ENCODE data around the gene ZBTB40.

Gene ZBTB40, protein sequence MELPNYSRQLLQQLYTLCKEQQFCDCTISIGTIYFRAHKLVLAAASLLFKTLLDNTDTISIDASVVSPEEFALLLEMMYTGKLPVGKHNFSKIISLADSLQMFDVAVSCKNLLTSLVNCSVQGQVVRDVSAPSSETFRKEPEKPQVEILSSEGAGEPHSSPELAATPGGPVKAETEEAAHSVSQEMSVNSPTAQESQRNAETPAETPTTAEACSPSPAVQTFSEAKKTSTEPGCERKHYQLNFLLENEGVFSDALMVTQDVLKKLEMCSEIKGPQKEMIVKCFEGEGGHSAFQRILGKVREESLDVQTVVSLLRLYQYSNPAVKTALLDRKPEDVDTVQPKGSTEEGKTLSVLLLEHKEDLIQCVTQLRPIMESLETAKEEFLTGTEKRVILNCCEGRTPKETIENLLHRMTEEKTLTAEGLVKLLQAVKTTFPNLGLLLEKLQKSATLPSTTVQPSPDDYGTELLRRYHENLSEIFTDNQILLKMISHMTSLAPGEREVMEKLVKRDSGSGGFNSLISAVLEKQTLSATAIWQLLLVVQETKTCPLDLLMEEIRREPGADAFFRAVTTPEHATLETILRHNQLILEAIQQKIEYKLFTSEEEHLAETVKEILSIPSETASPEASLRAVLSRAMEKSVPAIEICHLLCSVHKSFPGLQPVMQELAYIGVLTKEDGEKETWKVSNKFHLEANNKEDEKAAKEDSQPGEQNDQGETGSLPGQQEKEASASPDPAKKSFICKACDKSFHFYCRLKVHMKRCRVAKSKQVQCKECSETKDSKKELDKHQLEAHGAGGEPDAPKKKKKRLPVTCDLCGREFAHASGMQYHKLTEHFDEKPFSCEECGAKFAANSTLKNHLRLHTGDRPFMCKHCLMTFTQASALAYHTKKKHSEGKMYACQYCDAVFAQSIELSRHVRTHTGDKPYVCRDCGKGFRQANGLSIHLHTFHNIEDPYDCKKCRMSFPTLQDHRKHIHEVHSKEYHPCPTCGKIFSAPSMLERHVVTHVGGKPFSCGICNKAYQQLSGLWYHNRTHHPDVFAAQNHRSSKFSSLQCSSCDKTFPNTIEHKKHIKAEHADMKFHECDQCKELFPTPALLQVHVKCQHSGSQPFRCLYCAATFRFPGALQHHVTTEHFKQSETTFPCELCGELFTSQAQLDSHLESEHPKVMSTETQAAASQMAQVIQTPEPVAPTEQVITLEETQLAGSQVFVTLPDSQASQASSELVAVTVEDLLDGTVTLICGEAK

DNA sequence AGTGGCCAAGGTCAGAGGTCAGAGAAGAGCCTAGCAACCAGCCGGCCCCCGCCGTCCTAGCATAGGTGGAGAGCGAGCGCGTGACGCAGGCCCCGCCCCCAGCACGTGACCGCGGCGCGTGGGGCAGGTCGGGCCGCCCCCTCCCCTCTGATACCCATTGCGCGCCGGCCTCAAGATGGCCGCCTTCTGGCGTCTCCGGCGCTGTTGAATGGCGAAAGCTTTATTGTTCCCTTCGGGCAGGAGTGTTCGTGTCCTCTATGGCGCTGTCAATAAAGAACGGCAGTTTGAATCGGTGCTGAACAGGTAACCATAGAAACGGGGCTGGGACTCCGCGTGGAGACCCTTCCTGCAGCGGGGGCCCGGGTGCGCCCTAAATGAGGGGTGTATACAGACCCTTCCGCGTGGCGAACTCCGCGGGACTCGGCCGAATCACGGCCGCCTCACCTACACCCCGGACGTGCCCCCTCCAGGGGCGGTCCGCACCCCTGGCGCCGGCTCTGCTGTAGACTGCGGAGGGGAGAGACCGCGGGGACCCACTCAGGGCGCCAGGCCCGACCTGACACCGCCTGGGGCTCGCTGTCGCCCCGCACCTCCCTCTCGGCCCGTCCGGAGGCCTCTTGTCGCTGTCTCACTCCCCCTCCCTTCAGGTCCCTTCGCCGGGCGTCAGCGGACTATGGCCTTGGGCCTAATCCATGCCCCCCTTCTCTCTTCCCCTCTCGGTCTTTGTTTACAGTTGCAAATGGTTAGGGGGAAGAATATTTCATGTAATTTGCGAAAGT is at the start of gene ZBTB40:
ZBTB40 (plus strand) TSS at position 150 of the 779 bp plus-strand sequence. CDS start 38,098 bp downstream, outside the sequence.
- DNase-seq (ENCODE audit: low read depth) = peak; percentile 95

GRCh38 chr1:22402356-22403053 is 49.1 kb upstream of the ZBTB40 start:
- no peak for DNase-seq (ENCODE audit: low read depth)

DNA sequence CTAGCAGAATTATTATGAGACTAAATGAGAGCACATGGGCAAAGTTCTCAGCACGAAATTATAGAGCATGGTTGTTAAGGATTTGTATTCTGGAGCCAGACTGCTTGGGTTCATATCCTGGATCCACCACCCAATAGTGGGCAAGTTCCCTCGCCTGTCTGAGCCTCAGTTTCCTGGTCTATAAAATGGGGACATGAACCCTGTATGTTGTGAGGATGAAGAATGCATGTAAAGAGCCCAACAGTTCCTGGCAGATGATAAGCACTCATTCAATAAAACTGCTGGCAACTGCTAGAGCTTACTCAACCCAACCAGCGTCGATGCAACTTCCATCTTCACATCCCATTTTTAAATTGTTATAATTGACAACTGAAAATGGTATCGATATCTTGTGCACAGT is 47.2 kb upstream of the ZBTB40 start:
- DNase-seq (ENCODE audit: low read depth) = no peak

- DNase-seq (ENCODE audit: low read depth) = no peak
Observed at GRCh38 chr1:22406722-22407495, 44.7 kb upstream of the ZBTB40 start.

- DNase-seq (ENCODE audit: low read depth) = no peak
Observed at GRCh38 chr1:22408230-22408629, 43.4 kb upstream of the ZBTB40 start.

GRCh38 chr1:22410401-22410800 is 41.2 kb upstream of the ZBTB40 start:
- DNase-seq (ENCODE audit: low read depth) = no peak

DNA sequence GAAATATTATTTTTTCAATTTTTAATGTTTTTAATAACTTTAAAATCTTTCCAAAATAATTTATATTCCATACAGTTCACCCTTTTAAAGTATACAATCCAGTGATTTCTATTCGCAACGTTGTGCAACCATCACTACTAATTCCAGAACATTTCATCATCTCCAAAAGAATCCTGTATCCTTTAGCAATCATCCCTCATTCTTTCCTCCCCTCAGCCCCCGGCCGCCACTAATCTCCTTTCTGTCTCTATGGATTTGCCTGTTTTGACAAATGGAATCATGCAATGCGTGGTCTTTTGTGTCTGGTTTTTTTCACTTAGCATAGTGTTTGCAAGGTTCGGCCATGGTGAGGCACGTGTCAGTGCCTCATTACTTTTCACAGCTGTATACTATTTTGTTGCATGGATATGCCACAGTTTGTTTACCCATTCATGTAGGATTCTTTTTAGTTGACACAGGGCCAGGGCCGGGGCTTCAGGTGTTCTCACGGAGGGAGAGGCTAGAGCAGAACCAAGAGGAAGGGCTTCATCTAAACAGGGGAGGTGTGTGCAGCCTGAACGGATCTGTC is 40.6 kb upstream of the ZBTB40 start:
- DNase-seq (ENCODE audit: low read depth) = no peak

GRCh38 chr1:22411589-22411988 is 40.1 kb upstream of the ZBTB40 start:
- DNase-seq (ENCODE audit: low read depth) = no peak

DNA sequence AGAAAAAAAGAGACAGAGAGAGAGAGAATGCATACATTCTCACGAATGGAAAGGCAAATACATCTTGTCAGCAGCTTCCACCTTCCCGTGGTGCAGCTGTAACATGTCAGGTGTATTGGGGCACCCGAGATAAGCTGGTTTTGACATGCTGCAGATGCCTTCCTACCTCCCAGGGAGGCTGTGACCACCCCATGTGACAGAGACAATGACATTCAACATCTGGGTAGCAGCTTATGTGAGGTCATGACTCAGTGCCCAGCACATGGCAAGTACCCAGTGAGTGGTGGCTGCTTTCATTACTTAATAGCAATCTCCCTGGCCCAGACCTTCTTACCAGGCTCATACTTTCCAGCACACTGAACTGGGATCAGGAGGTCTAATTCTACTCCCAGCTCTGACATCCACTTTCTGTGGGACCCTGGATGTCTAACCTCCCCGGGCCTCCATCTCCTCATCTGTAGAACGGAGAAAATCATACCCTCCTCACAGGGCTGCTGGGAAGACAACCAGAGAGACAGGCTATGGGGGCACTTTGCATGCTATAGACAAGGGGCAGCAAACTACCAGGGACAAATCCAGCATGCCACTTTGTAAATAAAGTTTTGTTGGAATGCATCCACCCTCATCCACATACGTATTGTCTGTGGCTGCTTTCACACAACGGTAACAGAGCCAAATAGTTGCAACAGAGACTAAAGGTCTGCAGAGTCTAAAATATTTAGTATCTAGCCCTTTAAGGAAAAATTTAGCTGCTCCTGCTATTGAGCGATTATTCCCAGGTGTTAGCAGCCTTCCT is 38.5 kb upstream of the ZBTB40 start:
- no peak for DNase-seq (ENCODE audit: low read depth)

GRCh38 chr1:22413799-22414198 is 37.9 kb upstream of the ZBTB40 start:
- DNase-seq (ENCODE audit: low read depth) = no peak

DNA sequence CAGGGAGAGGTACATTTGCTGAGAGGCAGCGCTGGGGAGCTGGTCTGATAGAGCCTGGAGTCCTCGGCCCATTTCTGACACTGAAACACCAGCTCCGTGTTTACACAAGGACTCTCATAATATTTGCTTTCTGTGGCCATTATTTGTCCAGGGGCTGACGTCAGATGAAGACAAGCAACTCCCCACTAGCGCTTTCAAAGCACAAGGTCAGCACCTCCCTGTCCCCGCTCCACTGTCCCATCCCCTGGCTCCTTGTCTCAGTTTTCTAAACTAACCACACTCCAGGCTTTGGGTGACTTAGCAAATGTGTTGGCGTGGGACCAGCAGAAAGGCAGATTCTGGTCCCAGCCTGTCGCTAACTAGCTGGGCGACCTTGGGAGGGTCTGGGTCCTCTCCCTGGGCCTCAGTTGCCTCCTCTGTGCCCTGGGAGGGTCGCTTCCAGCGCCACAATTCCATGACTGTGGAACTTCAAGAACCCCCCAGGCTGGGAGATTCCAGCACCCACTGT is 37.4 kb upstream of the ZBTB40 start:
- DNase-seq (ENCODE audit: low read depth) = no peak

DNA sequence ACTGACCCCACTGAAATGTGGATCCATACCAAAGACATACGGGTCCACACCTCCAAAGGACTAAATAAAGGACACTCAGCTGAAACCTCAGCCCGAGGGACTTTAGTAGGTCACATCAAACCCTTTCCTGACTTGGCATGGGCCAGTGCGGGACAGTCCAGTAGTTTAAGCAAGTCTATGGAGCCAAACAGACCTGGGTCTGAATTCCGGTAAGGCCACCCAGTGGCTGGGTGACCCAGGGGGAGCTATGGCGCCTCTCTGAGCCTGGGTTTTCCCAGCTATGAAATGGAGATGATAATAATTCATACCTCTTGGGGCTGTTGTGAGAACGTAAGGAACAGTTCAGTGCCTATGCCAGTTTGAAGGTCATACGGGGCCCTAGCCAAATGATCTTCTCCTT is 36.2 kb upstream of the ZBTB40 start:
- DNase-seq (ENCODE audit: low read depth) = no peak

- peak; percentile 47 for DNase-seq (ENCODE audit: low read depth)
Observed at GRCh38 chr1:22416555-22417454, 34.8 kb upstream of the ZBTB40 start.

GRCh38 chr1:22417466-22417865 is 34.2 kb upstream of the ZBTB40 start:
- DNase-seq (ENCODE audit: low read depth) = no peak

DNA sequence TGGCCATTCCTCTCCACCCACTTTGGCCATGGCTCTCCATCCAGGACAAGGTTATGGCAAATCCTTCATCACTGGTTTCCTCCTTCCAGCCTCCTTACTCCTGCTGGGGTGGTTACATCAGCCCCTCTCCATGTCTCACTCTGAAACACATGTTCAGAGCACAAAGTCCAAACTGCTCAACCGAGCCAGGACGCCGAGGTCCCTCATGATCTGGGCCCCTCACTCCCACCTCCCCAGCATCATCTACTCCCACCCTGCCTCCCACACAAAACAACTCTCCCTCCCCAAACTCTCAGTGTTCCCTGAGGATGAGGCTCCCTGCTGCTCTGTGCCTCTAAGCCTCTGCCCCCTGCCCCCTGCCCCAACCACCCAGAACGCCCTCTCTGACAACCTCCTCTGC is 33.3 kb upstream of the ZBTB40 start:
- no peak for DNase-seq (ENCODE audit: low read depth)

GRCh38 chr1:22418933-22419382 is 32.7 kb upstream of the ZBTB40 start:
- DNase-seq (ENCODE audit: low read depth) = no peak

- DNase-seq (ENCODE audit: low read depth) = peak; percentile 72
Observed at GRCh38 chr1:22420455-22421053, 31.1 kb upstream of the ZBTB40 start.

Measured in fibroblast of the conjunctiva (primary cell).